Measurements from ENCODE around the gene ILK.

- TF ChIP-seq CTCF (IDR thresholded peaks at IDR 0.05) (no peak), POLR2A (IDR thresholded peaks at IDR 0.05) (no peak)
Measured at GRCh38 chr11:6640036-6640984, 36.7 kb downstream of the ILK start.

All from Peyer's patch (tissue), 4 donors.